Measurements from ENCODE around the gene C1orf53. TPM values are rescaled to one million over a fixed set of nuclear protein-coding genes. Genes with fewer than 3 reads are reported as not detected.

Gene C1orf53
- total RNA-seq, 2 donors from 2014 or later, result 1.7 to 3.5 TPM

GRCh38 chr1:197890936-197891335, 11.5 kb upstream of the C1orf53 start:
- WGBS, 2 experiments (ENCODE audit: insufficient coverage in 1 of 2, insufficient read length in 1 of 2), result 67 to 77% methylated on average over 2 of the region's 2 CpGs
- H3K27ac Mint-ChIP-seq, result no peak overlapping the region
- no peak overlapping the region for H3K4me3 Mint-ChIP-seq
- TF ChIP-seq CTCF (conservative IDR thresholded peaks at IDR 0.05), result no peak
- peaks cover 9% of the 10 kb centered on the region for H3K27me3 Mint-ChIP-seq (ENCODE audit: insufficient read depth)
- no peaks in the 10 kb centered on the region for H3K36me3 Mint-ChIP-seq (ENCODE audit: low read depth)
- Histone ChIP-seq H3K9me3 (ENCODE audit: control insufficient read depth, low read length) (no peaks in the 10 kb centered on the region), H3K27ac (ENCODE audit: low read depth, low read length) (no peak overlapping the region), H3K4me3 (ENCODE audit: low read length) (no peak overlapping the region), H3K9ac (ENCODE audit: extremely low read depth, low read length, poor library complexity, severe bottlenecking) (no peak overlapping the region), H3K4me1 (ENCODE audit: control insufficient read depth, insufficient read depth, low read length) (no peaks in the 10 kb centered on the region), H3K27me3 (ENCODE audit: control insufficient read depth, insufficient read depth, low read length, poor library complexity, severe bottlenecking) (no peaks in the 10 kb centered on the region), H3K36me3 (ENCODE audit: control insufficient read depth, insufficient read depth, low read length) (no peaks in the 10 kb centered on the region)
- H3K9me3 Mint-ChIP-seq, result no peaks in the 10 kb centered on the region
- no peak for DNase-seq
- peaks cover 6% of the 10 kb centered on the region for H3K4me1 Mint-ChIP-seq

- H3K4me1 Mint-ChIP-seq, result peaks cover 6% of the 10 kb centered on the region
- no peak overlapping the region for H3K4me3 Mint-ChIP-seq
- no peak overlapping the region for H3K9ac ChIP-seq (ENCODE audit: extremely low read depth, low read length, poor library complexity, severe bottlenecking)
- H3K4me3 ChIP-seq (ENCODE audit: low read length), result no peak overlapping the region
- no peak overlapping the region for H3K27ac ChIP-seq (ENCODE audit: low read depth, low read length)
- TF ChIP-seq CTCF (conservative IDR thresholded peaks at IDR 0.05), result no peak
- H3K9me3 ChIP-seq (ENCODE audit: control insufficient read depth, low read length), result no peaks in the 10 kb centered on the region
- no peak overlapping the region for H3K27ac Mint-ChIP-seq
- no peaks in the 10 kb centered on the region for H3K36me3 Mint-ChIP-seq (ENCODE audit: low read depth)
- H3K27me3 Mint-ChIP-seq (ENCODE audit: insufficient read depth), result peaks cover 15% of the 10 kb centered on the region
- H3K27me3 ChIP-seq (ENCODE audit: control insufficient read depth, insufficient read depth, low read length, poor library complexity, severe bottlenecking), result peaks cover under 1% of the 10 kb centered on the region
- H3K4me1 ChIP-seq (ENCODE audit: control insufficient read depth, insufficient read depth, low read length), result no peaks in the 10 kb centered on the region
- DNase-seq, result no peak
- no peaks in the 10 kb centered on the region for H3K9me3 Mint-ChIP-seq
- no peaks in the 10 kb centered on the region for H3K36me3 ChIP-seq (ENCODE audit: control insufficient read depth, insufficient read depth, low read length)
Measured at GRCh38 chr1:197892684-197893083, 9.7 kb upstream of the C1orf53 start.

GRCh38 chr1:197896301-197896700, 6.1 kb upstream of the C1orf53 start:
- no peaks in the 10 kb centered on the region for H3K36me3 Mint-ChIP-seq (ENCODE audit: low read depth)
- 82 to 90% methylated on average over 1 to 2 of the region's 2 CpGs for WGBS, 2 experiments (ENCODE audit: insufficient coverage in 1 of 2, insufficient read length in 1 of 2)
- Histone ChIP-seq H3K4me3 (ENCODE audit: low read length) (no peak overlapping the region), H3K4me1 (ENCODE audit: control insufficient read depth, insufficient read depth, low read length) (no peaks in the 10 kb centered on the region), H3K27ac (ENCODE audit: low read depth, low read length) (no peak overlapping the region), H3K9ac (ENCODE audit: extremely low read depth, low read length, poor library complexity, severe bottlenecking) (no peak overlapping the region), H3K36me3 (ENCODE audit: control insufficient read depth, insufficient read depth, low read length) (no peaks in the 10 kb centered on the region), H3K9me3 (ENCODE audit: control insufficient read depth, low read length) (no peaks in the 10 kb centered on the region), H3K27me3 (ENCODE audit: control insufficient read depth, insufficient read depth, low read length, poor library complexity, severe bottlenecking) (peaks cover 11% of the 10 kb centered on the region)
- no peaks in the 10 kb centered on the region for H3K9me3 Mint-ChIP-seq
- peaks cover 7% of the 10 kb centered on the region for H3K4me1 Mint-ChIP-seq
- TF ChIP-seq CTCF (conservative IDR thresholded peaks at IDR 0.05), result no peak
- no peak overlapping the region for H3K4me3 Mint-ChIP-seq
- no peak overlapping the region for H3K27ac Mint-ChIP-seq
- DNase-seq, result no peak
- H3K27me3 Mint-ChIP-seq (ENCODE audit: insufficient read depth), result peaks cover 30% of the 10 kb centered on the region

Measured in endodermal cell (in vitro differentiated cells).